Fibroblast of pulmonary artery (primary cell): ENCODE measurements around the gene TCHH.
A peak's percentile ranks its signal among the peaks of the same experiment; 100 is the strongest.
"Not testable (repeated sequence)": the region's sequence is repeated elsewhere in the genome, so short reads cannot be mapped to it uniquely, and the experiment has no call there.

Experiments used
- DNase-seq: peaks from one replicate; pipeline ENCODE4 v3.0.0-alpha.2; 2010; ENCODE audit warnings: low read depth
- H3K4me3 ChIP-seq: replicated peaks from 2 replicates; pipeline ENCODE4 v1.5.1; 2011; ENCODE audit warnings: low read depth, mild to moderate bottlenecking, control low read depth, low read length, moderate library complexity
- TF ChIP-seq, protein P1 (sequence below): IDR thresholded peaks from 2 replicates; pipeline ENCODE4 v1.5.1; 2011; ENCODE audit warnings: mild to moderate bottlenecking, control low read depth, low read length, inconsistent platforms; ENCODE audit errors: missing control alignments

TCHH gene

DNA sequence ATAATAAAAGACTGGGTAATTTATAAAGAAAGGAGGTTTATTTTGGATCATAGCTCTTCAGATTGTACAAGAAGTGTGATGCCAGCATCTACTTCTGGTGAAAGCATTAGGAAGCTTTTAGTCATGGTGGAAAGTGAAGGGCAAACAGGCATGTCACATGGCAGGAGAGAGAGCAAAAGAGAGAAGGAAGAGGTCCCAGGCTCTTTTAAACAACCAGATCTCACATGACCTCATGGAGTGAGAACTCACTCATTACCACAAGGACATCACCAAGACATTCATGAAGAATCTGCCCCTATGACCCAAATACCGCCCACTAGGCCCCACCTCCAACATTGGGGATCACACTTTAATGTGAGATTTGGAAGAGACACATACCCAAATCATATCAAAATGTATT lies 33.7 kb upstream of the TCHH start:
- no peak overlapping the region for H3K4me3 ChIP-seq
- DNase-seq, result no peak
- TF ChIP-seq, protein P1, sequence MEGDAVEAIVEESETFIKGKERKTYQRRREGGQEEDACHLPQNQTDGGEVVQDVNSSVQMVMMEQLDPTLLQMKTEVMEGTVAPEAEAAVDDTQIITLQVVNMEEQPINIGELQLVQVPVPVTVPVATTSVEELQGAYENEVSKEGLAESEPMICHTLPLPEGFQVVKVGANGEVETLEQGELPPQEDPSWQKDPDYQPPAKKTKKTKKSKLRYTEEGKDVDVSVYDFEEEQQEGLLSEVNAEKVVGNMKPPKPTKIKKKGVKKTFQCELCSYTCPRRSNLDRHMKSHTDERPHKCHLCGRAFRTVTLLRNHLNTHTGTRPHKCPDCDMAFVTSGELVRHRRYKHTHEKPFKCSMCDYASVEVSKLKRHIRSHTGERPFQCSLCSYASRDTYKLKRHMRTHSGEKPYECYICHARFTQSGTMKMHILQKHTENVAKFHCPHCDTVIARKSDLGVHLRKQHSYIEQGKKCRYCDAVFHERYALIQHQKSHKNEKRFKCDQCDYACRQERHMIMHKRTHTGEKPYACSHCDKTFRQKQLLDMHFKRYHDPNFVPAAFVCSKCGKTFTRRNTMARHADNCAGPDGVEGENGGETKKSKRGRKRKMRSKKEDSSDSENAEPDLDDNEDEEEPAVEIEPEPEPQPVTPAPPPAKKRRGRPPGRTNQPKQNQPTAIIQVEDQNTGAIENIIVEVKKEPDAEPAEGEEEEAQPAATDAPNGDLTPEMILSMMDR, result no peak

DNA sequence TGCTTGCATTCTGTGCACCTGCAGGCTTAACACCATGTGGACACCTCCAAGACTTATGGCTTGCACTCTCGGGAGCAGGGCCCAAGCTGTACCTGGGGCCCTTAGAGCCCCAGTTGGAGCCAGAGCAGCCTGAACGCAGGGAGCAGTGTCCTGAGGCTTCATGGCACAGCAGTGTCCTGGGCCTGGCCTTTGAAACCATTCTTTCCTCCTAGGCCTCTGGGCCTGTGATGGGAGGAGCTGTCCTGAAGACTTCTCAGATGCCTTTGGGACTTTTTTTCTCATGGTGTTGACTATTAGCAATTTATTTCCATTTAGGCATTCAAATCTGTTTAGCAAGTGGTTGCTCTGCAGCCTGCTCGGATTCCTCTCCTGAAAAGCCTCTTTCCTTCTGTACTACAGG lies 32.8 kb upstream of the TCHH start:
- no peak for DNase-seq
- TF ChIP-seq, protein P1, result no peak
- no peak overlapping the region for H3K4me3 ChIP-seq

DNA sequence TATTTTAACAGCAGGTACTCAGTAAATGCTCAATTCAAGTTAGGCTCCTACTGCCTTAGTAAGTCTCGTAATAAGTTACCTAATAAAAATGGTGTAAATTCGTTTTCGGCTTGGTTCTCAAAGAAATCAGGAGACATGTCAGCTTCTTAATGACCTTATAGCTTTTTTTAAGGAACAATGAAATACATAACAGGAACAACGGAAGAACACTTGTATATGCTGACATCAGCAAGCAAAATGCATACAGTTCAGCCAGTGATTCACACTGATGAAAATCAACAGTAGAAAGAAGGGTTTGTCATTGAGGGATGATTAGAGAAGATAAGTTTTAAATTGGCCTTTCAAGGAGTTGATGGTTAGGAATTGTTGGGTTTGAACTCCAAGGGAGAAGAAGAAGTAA lies 30.5 kb upstream of the TCHH start:
- no peak overlapping the region for H3K4me3 ChIP-seq
- no peak for DNase-seq
- TF ChIP-seq, protein P1, result no peak

DNA sequence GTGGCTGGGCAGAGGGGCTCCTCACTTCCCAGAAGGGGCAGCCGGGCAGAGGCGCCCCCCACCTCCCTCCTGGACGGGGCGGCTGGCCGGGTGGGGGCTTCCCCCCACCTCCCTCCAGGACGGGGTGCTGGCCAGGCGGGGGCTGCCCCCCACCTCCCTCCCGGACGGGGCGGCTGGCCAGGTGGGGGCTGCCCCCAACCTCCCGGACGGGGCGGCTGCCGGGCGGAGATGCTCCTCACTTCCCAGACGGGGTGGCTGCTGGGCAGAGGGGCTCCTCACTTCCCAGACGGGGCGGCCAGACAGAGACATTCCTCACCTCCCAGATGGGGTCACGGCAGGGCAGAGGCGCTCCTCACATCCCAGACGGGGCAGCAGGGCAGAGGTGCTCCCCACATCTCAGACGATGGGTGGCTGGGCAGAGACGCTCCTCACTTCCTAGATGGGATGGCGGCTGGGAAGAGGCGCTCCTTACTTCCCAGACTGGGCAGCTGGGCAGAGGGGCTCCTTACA lies 29.5 kb upstream of the TCHH start:
- DNase-seq, result not testable (repeated sequence)

DNA sequence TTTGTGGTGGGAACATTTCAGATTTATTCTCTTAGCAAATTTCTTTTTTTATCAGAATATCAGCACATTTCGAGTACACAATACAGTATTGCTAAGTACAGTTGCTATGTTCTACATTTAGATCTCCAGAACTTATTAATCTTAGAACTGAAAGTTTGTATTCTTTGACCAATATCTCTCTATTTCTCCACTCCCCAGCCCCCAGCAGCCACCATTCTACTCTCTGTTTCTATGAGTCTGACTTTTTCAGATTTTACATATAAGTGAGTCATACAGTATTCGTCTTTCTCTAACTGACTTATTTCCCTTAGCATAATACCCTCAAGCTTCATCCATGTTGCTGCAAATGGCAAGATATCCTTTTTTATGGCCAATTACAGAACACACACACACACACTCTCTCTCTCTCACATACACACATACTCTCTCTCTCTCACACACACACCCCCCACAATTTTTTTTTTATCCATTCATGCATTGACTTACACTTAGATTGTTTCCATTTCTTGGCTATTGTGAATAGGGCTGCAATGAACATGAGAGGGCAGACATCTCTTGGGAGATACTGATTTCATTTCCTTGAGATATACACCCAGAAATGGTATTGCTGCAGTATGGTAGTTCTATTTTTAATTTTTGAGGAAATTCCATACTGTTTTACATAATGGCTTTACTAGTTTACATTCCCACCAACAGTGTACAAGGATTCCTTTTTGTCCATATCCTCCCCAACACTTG lies 28.1 kb upstream of the TCHH start:
- TF ChIP-seq, protein P1, result no peak
- DNase-seq, result no peak
- H3K4me3 ChIP-seq, result no peak overlapping the region

More for the DNA sequence above, 29.5 kb upstream of the TCHH start:
- H3K4me3 ChIP-seq, result not testable (repeated sequence)

DNA sequence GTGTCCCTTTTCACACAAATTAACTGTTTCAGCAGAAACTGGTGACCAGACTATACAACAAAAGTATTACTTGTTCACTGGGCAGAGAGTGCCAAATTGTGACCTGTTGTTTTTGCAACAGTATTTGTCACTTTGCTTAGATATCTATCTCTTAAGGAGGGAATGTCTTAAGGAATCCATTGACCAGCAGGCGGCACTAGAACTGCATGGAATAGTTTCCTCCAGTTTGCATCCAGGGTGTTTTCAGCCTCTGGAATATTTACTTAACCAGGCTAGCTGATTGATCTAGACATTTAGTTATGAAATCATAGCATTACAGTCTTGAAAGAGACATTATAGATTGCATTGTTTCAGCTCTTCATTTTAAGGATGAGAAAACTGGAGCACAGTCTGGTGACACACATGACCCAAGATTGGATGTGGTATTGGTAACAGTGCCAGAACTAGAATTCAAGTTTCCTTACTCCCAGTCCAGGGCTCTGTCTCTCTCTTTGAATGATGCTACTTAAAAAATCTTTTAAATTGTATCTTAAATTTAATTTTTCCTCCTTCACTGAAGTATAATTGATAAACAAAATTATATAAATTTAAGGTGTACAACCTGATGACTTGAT lies 26.8 kb upstream of the TCHH start:
- no peak overlapping the region for H3K4me3 ChIP-seq
- TF ChIP-seq, protein P1, result peak; percentile 94
- peak; percentile 81 for DNase-seq

DNA sequence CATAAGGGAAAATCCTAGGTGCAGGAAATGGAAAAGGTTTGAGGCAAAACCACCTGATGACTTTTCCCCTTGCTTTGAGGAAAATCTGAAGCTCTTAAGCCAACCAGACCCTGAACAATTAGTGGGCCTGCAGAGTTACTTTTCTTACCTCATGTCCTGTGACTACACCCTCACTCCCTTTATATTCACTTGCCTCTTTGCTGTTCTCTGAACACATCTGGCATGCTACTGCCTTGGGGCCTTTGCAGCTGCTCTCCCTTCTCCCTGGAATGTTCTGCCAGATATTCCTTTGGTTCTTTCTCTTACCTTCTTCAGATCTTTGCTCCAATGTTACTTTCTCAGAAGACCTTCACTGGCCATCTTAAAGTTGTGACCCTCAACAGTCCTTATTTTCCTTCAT lies 22.0 kb upstream of the TCHH start:
- TF ChIP-seq, protein P1, result no peak
- H3K4me3 ChIP-seq, result no peak overlapping the region
- no peak for DNase-seq
